Body of pancreas (tissue), 4 donors: Measurements from ENCODE around the gene WIF1. TPM values are rescaled to one million over a fixed set of nuclear protein-coding genes. Genes with fewer than 3 reads are reported as not detected.

Experiments
- ATAC-seq: fragments of 150-250 bp; one replicate; pipeline ENCODE4 v1.9.1; 2016
- DNase-seq, 4 donors: peaks; one replicate each; pipeline ENCODE4 v3.0.0-alpha.2; 2019
- H3K27ac ChIP-seq, 4 donors: fragments of 200-600 bp; sonication (generic); 1 replicate in 3 of 4; 2 replicates in 1 of 4; pipeline versions ENCODE4 v1.5.1 to v1.6.1; 2016 to 2019; ENCODE audit warnings: mild to moderate bottlenecking in 1 of 4, mixed read lengths in 1 of 4, moderate library complexity in 1 of 4
- H3K27me3 ChIP-seq, 2 donors: fragments of 200-600 bp; sonication (generic); one replicate each; pipeline ENCODE4 v1.6.0; 2016; ENCODE audit warnings: mild to moderate bottlenecking in 1 of 2
- H3K36me3 ChIP-seq, 2 donors: fragments of 200-600 bp; sonication (generic); replicated peaks in 1 of 2; 2 replicates each; pipeline ENCODE4 v1.5.1; 2016; ENCODE audit warnings: low read depth in 2 of 2; ENCODE audit not compliant: insufficient read depth in 1 of 2
- H3K4me1 ChIP-seq: fragments of 200-600 bp; sonication (generic); one replicate; pipeline ENCODE4 v1.6.0; 2016
- H3K4me3 ChIP-seq, 2 donors: fragments of 200-600 bp; sonication (generic); 1 replicate in 1 of 2; 2 replicates in 1 of 2; pipeline ENCODE4 v1.5.1; 2016 to 2019
- H3K9me3 ChIP-seq, 3 donors: fragments of 200-600 bp; sonication (generic); 1 replicate in 2 of 3; 2 replicates in 1 of 3; pipeline ENCODE4 v1.5.1; 2016
- POLR2A ChIP-seq, 3 donors: fragments of 450-650 bp; IDR thresholded peaks; one replicate each; pipeline ENCODE4 v1.6.1; 2016; ENCODE audit warnings: antibody characterized with exemption in 3 of 3, mild to moderate bottlenecking in 2 of 3
- WGBS, 2 donors: methylation state at CpG; one replicate each; pipeline ENCODE4 v1.1.5; 2017; 5-methylcytosine and 5-hydroxymethylcytosine counted together
- intact Hi-C: fragments of 100-400 bp; cut with DNase I; formaldehyde crosslinking; loops from one replicate; pipeline ENCODE4 v1.15.1; 2023
- total RNA-seq, 2 donors: library from RNA; depleted of rRNA; stranded (reverse); fragments of >200 nt; gene quantifications; one replicate each; pipeline ENCODE4 v1.1.0, GENCODE V29; 2016
- TF ChIP-seq, protein P1 (sequence below), 7 experiments: fragments of 450-650 bp in 4 of 7; fragments of 200-600 bp in 3 of 7; sonication (generic) in 3 of 7; IDR thresholded peaks; one replicate each; pipeline ENCODE4 v1.5.1; 2016 to 2019; ENCODE audit warnings: antibody characterized with exemption in 7 of 7

The WIF1 gene
- total RNA-seq, 2 donors from 2014 or later, result 0.66 to 0.78 TPM

DNA sequence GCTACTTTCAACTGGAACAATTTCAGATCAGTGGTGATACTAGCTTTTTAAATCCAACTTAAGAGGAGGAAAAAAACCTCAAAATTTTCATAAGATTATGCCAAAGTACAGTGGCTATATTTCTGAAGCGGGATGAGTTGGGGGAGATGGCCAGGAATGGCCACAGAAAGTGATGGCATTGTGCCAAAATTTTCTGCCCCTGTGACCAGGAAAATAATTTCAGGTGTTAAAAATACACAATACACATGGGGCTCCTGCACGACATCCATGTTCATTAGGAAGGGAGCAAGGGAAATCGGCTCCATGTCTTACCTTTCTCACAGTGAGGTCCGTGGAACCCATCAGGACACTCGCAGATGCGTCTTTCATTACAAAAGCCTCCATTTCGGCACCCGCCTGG lies 53.7 kb downstream of the WIF1 start:
- Histone ChIP-seq H3K36me3 (no peaks in the 10 kb centered on the region), H3K4me1 (no peaks in the 10 kb centered on the region), H3K27me3 (no peaks in the 10 kb centered on the region), H3K9me3 (no peaks in the 10 kb centered on the region), H3K4me3 (no peak overlapping the region), H3K27ac (no peak overlapping the region)
- ATAC-seq, result no peak
- WGBS, 2 donors, result 87 to 89% methylated on average over 8 of the region's 8 CpGs
- DNase-seq, result no peak
- intact Hi-C loops, result no loop called here
- TF ChIP-seq, protein P1, sequence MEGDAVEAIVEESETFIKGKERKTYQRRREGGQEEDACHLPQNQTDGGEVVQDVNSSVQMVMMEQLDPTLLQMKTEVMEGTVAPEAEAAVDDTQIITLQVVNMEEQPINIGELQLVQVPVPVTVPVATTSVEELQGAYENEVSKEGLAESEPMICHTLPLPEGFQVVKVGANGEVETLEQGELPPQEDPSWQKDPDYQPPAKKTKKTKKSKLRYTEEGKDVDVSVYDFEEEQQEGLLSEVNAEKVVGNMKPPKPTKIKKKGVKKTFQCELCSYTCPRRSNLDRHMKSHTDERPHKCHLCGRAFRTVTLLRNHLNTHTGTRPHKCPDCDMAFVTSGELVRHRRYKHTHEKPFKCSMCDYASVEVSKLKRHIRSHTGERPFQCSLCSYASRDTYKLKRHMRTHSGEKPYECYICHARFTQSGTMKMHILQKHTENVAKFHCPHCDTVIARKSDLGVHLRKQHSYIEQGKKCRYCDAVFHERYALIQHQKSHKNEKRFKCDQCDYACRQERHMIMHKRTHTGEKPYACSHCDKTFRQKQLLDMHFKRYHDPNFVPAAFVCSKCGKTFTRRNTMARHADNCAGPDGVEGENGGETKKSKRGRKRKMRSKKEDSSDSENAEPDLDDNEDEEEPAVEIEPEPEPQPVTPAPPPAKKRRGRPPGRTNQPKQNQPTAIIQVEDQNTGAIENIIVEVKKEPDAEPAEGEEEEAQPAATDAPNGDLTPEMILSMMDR (IDR thresholded peaks at IDR 0.05), result no peak
- TF ChIP-seq POLR2A (IDR thresholded peaks at IDR 0.05), result no peak

DNA sequence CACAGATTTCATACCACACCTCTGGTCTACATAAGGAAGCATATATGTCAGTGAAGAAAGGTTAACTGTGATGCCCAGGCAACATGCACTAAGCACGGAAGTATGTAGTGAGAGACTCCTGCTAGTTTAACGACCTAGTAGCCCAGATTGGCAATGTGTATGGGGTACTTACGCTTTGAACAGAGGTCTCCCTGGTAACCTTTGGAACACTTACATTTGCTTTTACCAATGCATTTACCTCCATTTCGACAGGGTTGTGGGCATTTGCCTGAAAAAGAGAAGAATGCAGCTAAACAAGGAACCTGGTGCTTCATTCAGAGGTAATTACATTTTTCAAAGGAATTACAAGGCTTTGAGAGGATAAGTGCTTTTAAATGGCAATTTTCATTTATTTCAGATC lies 65.2 kb downstream of the WIF1 start:
- WGBS, 2 donors, result 50 to 64% methylated on average over 4 of the region's 4 CpGs
- Histone ChIP-seq H3K9me3 (no peaks in the 10 kb centered on the region), H3K4me1 (no peaks in the 10 kb centered on the region), H3K27ac (no peak overlapping the region), H3K27me3 (no peaks in the 10 kb centered on the region), H3K4me3 (no peak overlapping the region), H3K36me3 (no peaks in the 10 kb centered on the region)
- ATAC-seq (no peak), DNase-seq (no peak)
- no peak for TF ChIP-seq POLR2A (IDR thresholded peaks at IDR 0.05)
- TF ChIP-seq, protein P1 (IDR thresholded peaks at IDR 0.05), result no peak
- intact Hi-C loops, result no loop called here

DNA sequence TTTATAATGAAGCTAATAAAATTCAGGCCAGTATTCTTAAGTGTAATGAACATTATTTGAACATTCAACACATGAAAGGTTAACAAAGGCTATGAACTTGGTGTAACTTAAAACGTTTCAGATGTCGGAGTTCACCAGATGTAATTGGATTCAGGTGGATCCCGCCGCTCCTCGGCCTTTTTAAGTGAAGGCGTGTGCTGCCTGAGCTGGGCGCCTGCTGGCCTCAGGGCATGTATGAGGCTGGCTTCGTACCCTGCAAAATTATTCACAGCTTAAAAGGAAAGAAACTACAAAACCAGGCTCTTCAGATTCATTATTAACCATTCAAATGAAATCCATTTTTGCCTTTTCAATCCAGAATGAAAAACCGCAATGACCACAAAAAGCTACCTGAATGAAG lies 69.9 kb downstream of the WIF1 start:
- no peaks in the 10 kb centered on the region for H3K4me1 ChIP-seq
- no peaks in the 10 kb centered on the region for H3K36me3 ChIP-seq
- H3K27ac ChIP-seq, result no peak overlapping the region
- no peak for DNase-seq
- H3K4me3 ChIP-seq, result no peak overlapping the region
- H3K9me3 ChIP-seq, result no peaks in the 10 kb centered on the region
- 78 to 79% methylated on average over 9 of the region's 9 CpGs for WGBS, 2 donors
- TF ChIP-seq POLR2A (IDR thresholded peaks at IDR 0.05), result no peak
- TF ChIP-seq, protein P1 (IDR thresholded peaks at IDR 0.05), result no peak
- no peaks in the 10 kb centered on the region for H3K27me3 ChIP-seq
- ATAC-seq, result no peak
- intact Hi-C loops, result no loop called here

DNA sequence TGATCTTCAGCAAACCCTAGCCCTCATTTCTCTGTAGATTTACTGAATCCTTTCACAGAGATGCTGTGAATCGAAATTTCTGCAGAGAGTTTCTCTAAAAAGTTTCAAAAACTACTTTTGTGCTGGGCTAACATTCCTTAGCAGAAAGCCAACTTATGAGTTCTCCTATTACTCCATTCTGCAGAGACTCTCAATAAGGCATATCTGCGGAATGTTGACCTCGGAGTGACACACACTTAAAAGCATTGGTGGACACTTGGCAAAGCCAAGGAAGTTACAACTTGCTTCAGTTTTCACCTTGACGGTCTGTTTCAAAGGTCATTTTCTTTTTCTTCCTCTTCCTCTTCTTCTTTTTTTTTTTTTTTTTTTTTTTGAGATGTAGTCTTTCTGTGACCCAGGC lies 75.8 kb downstream of the WIF1 start:
- no peak for ATAC-seq
- intact Hi-C loops, result no loop called here

DNA sequence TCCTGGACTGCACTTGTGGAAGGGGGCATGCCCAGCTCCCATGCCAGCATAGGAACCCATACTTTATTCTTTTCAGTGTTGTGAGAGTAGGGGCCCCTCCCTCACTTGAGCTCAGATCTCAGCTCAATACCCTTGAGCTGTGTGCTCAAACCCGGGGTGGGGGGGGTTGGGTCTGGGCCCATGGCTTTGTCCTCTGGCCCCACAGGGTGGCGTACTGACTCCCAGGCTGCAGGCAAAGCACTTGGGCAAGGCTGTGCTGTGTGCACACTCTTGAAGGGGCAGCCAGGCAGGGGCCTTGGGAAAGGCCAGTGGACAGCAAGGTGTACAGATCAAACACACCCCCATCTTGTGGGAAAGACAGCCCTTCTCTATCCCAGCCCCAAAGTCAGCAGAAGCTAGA lies 81.8 kb downstream of the WIF1 start:
- Histone ChIP-seq H3K27me3 (no peaks in the 10 kb centered on the region), H3K9me3 (no peaks in the 10 kb centered on the region), H3K27ac (no peak overlapping the region), H3K36me3 (no peaks in the 10 kb centered on the region), H3K4me1 (no peaks in the 10 kb centered on the region), H3K4me3 (no peak overlapping the region)
- intact Hi-C loops, result no loop called here
- WGBS, 2 donors, result 40% methylated on average over 2 of the region's 2 CpGs; no CpG with 5 or more reads in 1 of the 2 donors
- no peak for ATAC-seq
- no peak for DNase-seq
- TF ChIP-seq, protein P1 (IDR thresholded peaks at IDR 0.05), result no peak
- TF ChIP-seq POLR2A (IDR thresholded peaks at IDR 0.05), result no peak

More for the DNA sequence above, 75.8 kb downstream of the WIF1 start:
- no peak for TF ChIP-seq POLR2A (IDR thresholded peaks at IDR 0.05)
- TF ChIP-seq, protein P1 (IDR thresholded peaks at IDR 0.05), result no peak
- Histone ChIP-seq H3K27me3 (no peaks in the 10 kb centered on the region), H3K27ac (no peak overlapping the region), H3K9me3 (no peaks in the 10 kb centered on the region), H3K4me3 (no peak overlapping the region), H3K4me1 (no peaks in the 10 kb centered on the region), H3K36me3 (no peaks in the 10 kb centered on the region)
- 72 to 73% methylated on average over 4 of the region's 4 CpGs for WGBS, 2 donors
- no peak for DNase-seq
